NB4 (cell line): ENCODE measurements around the gene CFAP91.

Experiments used
- CTCF ChIP-seq: IDR thresholded peaks from one replicate; pipeline ENCODE4 v1.5.1; 2012; ENCODE audit warnings: low read depth, low read length
- MAX ChIP-seq: IDR thresholded peaks from 2 replicates; pipeline ENCODE4 v1.6.1; 2011; ENCODE audit warnings: low read depth, low read length
- MYC ChIP-seq: IDR thresholded peaks from 2 replicates; pipeline ENCODE4 v1.6.1; 2011; ENCODE audit warnings: low read depth, low read length
- POLR2A ChIP-seq: IDR thresholded peaks from 2 replicates; pipeline ENCODE4 v1.6.1; 2011; ENCODE audit warnings: mild to moderate bottlenecking; ENCODE audit not compliant: insufficient read length; ENCODE audit errors: extremely low read depth

- no peak for TF ChIP-seq CTCF
- no peak for TF ChIP-seq POLR2A
- TF ChIP-seq MAX = no peak
- no peak for TF ChIP-seq MYC
Observed at GRCh38 chr3:119677641-119677934, 25.2 kb upstream of the CFAP91 start.
